8988T (cell line): Measurements from ENCODE around the gene PHACTR2.
A peak's percentile ranks its signal among the peaks of the same experiment; 100 is the strongest.
"Not testable (repeated sequence)": the region's sequence is repeated elsewhere in the genome, so short reads cannot be mapped to it uniquely, and the experiment has no call there.

Experiments
- DNase-seq: peaks from one replicate; pipeline ENCODE4 v3.0.0; 2011

The PHACTR2 gene

GRCh38 chr6:143677891-143678791, at the start of gene PHACTR2:
Gene PHACTR2, plus strand, starts transcription at chr6:143677965. Its CDS starts 199 bp downstream, at chr6:143678164.
- DNase-seq = peak; percentile 55

- no peak for DNase-seq
Observed at GRCh38 chr6:143629104-143630080, 48.4 kb upstream of the PHACTR2 start.

- not testable (repeated sequence) for DNase-seq
Observed at GRCh38 chr6:143631196-143631595, 46.6 kb upstream of the PHACTR2 start.

GRCh38 chr6:143632894-143633293, 44.9 kb upstream of the PHACTR2 start:
- no peak for DNase-seq

GRCh38 chr6:143634486-143634885, 43.3 kb upstream of the PHACTR2 start:
- no peak for DNase-seq

- DNase-seq = no peak
Observed at GRCh38 chr6:143637691-143638090, 40.1 kb upstream of the PHACTR2 start.

GRCh38 chr6:143642403-143642802, 35.4 kb upstream of the PHACTR2 start:
- no peak for DNase-seq

GRCh38 chr6:143647191-143647590, 30.6 kb upstream of the PHACTR2 start:
- DNase-seq = no peak

- no peak for DNase-seq
Observed at GRCh38 chr6:143647732-143648131, 30.0 kb upstream of the PHACTR2 start.

GRCh38 chr6:143649319-143649718, 28.4 kb upstream of the PHACTR2 start:
- DNase-seq = not testable (repeated sequence)

GRCh38 chr6:143651328-143651727, 26.4 kb upstream of the PHACTR2 start:
- DNase-seq = not testable (repeated sequence)

- DNase-seq = no peak
Observed at GRCh38 chr6:143652841-143653331, 24.9 kb upstream of the PHACTR2 start.

- DNase-seq = no peak
Observed at GRCh38 chr6:143655541-143655940, 22.2 kb upstream of the PHACTR2 start.

- DNase-seq = no peak
Observed at GRCh38 chr6:143656026-143656425, 21.7 kb upstream of the PHACTR2 start.

GRCh38 chr6:143657809-143658208, 20.0 kb upstream of the PHACTR2 start:
- no peak for DNase-seq

GRCh38 chr6:143660170-143660569, 17.6 kb upstream of the PHACTR2 start:
- DNase-seq = not testable (repeated sequence)

GRCh38 chr6:143664171-143664570, 13.6 kb upstream of the PHACTR2 start:
- no peak for DNase-seq

- DNase-seq = not testable (repeated sequence)
Observed at GRCh38 chr6:143666007-143666406, 11.8 kb upstream of the PHACTR2 start.

GRCh38 chr6:143669483-143669882, 8.3 kb upstream of the PHACTR2 start:
- not testable (repeated sequence) for DNase-seq

- DNase-seq = no peak
Observed at GRCh38 chr6:143673669-143674068, 4.1 kb upstream of the PHACTR2 start.

- no peak for DNase-seq
Observed at GRCh38 chr6:143674483-143675381, 3.0 kb upstream of the PHACTR2 start.

- no peak for DNase-seq
Observed at GRCh38 chr6:143675382-143675900, 2.3 kb upstream of the PHACTR2 start.
